HG02943 (cell line): ENCODE measurements around the gene RGMA.
"Not testable (repeated sequence)": the region's sequence is repeated elsewhere in the genome, so short reads cannot be mapped to it uniquely, and the experiment has no call there.

ENCODE experiments used
- ATAC-seq: cut with Tn5 transposase; IDR thresholded peaks from one replicate; pipeline ENCODE4 v1.9.1; 2021; ENCODE audit warnings: mild to moderate bottlenecking, low read depth, moderate library complexity; ENCODE audit not compliant: unreplicated experiment

RGMA gene

GRCh38 chr15:93068581-93069199 is 20.3 kb downstream of the RGMA start:
- ATAC-seq = no peak

- ATAC-seq = no peak
These were observed 21.3 kb downstream of the RGMA start for GRCh38 chr15:93067649-93068085.

- ATAC-seq = no peak
These were observed 22.0 kb downstream of the RGMA start for GRCh38 chr15:93066834-93067648.

GRCh38 chr15:93066224-93066681 is 22.8 kb downstream of the RGMA start:
- ATAC-seq = no peak

- no peak for ATAC-seq
These were observed 23.4 kb downstream of the RGMA start for GRCh38 chr15:93065641-93066045.

- no peak for ATAC-seq
These were observed 25.0 kb downstream of the RGMA start for GRCh38 chr15:93063796-93064690.

GRCh38 chr15:93063262-93063671 is 25.7 kb downstream of the RGMA start:
- no peak for ATAC-seq

- not testable (repeated sequence) for ATAC-seq
These were observed 26.3 kb downstream of the RGMA start for GRCh38 chr15:93062628-93063261.

GRCh38 chr15:93060336-93061248 is 28.4 kb downstream of the RGMA start:
- ATAC-seq = no peak

GRCh38 chr15:93059442-93059841 is 29.6 kb downstream of the RGMA start:
- no peak for ATAC-seq

- no peak for ATAC-seq
These were observed 30.0 kb downstream of the RGMA start for GRCh38 chr15:93058904-93059427.

GRCh38 chr15:93058128-93058527 is 30.9 kb downstream of the RGMA start:
- ATAC-seq = no peak

- ATAC-seq = no peak
These were observed 31.4 kb downstream of the RGMA start for GRCh38 chr15:93057618-93058017.

GRCh38 chr15:93056836-93057235 is 32.2 kb downstream of the RGMA start:
- ATAC-seq = no peak

- ATAC-seq = no peak
These were observed 33.8 kb downstream of the RGMA start for GRCh38 chr15:93055211-93055610.

GRCh38 chr15:93052090-93052879 is 36.7 kb downstream of the RGMA start:
- ATAC-seq = no peak

GRCh38 chr15:93051236-93052089 is 37.5 kb downstream of the RGMA start:
- ATAC-seq = no peak
